Raji (cell line): ENCODE results near the gene COP1.

ENCODE experiments used
- POLR2A ChIP-seq: IDR thresholded peaks from 2 replicates; pipeline ENCODE4 v1.6.1; 2011; ENCODE audit warnings: low read depth, low read length, control low read depth; ENCODE audit not compliant: insufficient read depth

The COP1 gene

DNA sequence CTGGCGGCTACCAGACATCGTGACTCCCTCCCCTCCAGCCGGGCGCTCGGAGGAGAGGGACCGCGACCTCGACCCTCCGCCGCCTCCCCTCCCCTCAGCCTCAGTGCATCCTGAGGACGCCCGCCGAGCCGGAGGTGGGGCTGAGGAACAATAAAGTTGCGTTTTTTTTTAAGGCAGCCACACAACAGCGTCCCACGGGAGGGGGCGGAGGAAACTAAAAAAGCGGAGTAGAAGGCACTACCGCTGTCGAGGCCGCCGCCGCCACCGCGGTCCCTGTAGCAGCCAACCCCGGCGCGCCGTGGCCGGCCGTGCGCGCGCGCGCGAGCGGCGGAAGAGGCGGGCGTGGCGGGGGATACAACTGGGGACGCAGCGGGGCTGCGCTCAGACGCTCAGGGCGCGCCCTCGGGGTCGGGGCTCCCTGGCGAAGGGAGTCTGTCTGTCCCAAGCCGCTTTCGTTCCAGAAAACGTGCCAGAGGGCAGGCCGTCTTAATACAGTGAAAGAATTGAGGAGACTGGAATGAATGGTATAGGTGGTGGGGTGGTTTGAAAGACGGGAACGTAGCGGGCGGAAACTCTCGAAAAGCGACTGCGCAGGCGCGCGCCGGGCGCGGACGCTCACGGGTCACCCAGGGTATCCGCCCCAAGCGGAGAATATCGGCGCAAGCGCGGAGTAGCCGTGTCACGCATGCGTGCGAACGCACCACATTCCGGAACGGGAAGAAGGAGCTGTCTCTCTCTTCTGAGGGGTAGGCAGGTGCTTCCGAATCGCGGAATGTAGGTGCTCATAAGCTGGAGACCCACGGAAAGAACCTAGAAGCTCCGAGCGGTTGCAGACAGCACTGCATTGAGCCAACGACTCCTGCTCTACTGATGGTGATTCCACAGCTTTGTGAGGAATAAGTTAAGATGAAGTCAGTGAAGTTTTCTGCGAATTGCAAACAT, at the start of gene COP1:
COP1 (minus strand) TSS at position 326 of the 942 bp plus-strand sequence; CDS start at position 18, 308 bp downstream.
- TF ChIP-seq POLR2A, result peak; percentile 94

DNA sequence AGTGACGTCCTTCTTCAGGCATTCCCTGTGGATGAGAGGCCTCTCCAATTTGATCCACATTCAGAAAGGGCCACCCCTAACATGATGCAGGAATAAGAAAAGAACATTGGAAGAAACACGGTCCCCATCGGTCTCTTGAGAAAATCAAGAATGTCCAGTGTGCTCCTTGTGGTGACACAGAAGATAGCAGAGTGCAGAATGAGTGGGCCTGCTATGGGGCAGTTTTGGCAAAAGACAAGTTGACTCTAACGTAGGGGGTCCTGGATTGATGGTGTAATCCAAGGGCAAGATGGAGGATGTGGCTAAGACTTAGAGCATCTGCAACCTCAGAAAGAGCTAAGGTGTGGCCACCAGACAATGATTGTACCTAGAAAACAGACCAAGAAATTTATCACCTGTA, 45.1 kb upstream of the COP1 start:
- TF ChIP-seq POLR2A, result no peak

DNA sequence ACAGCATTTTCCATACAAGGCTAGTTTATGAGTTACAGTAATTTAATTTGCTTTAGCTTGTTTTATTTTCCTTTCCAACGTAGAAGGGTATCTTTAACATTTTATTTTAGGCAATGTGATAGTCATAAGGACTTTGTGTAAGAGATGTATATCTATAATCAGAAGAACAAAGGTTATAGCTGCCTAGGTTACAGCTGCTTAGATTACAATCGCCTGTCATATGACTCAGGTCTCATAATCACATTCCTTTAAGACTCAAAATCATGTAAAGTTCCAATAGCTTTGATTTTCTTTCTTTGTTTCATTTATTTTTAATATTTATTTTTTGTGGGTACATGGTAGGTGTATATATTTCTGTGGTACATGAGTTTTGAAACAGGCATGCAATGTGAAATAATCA, 37.8 kb upstream of the COP1 start:
- TF ChIP-seq POLR2A, result no peak

DNA sequence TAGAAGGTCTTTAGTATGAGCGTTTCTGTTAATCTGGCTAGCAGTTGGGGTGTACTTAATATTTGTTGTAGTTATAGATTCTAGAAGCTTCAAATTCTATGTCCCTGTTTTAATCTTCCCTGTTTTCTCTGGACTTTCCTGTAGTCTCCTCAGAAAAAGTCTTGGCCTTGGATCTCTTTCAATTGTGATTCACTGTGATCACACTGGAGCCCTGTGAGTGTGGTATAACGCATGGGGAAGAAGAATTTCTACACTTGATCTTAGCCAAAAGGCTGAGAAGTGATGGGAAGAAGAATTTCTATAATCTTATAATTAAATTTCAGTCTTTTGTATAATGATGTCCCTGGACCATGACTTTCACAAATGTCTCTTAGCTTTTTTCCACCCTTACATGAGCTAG, 36.7 kb upstream of the COP1 start:
- no peak for TF ChIP-seq POLR2A

DNA sequence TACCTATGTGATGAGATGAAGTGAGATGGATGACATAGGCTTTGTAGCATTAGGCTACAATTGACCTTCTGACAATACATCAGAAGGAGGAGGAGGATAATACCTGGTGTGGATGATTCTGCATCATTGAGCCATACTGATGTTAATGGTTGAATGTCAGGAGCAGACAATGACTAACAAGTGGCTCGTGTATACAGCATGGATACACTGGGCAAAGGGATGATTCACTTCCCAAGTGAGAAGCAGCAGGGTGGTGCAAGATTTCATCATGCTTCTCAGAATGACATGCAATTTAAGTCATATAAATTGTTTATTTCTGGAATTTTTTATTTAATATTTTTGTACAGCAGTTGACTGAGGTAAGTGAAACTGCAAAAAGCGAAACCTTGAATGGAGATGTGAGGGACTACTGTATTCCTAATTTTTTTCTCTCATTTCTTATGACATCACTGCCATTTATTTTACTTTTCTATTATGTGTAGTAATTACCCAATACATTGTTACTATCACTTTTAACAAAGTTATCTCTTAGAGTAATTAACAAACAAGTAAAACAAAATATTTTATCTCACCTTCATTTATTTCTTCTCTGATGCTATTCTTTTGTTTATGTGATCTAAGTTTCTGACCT, 34.4 kb upstream of the COP1 start:
- TF ChIP-seq POLR2A, result no peak

DNA sequence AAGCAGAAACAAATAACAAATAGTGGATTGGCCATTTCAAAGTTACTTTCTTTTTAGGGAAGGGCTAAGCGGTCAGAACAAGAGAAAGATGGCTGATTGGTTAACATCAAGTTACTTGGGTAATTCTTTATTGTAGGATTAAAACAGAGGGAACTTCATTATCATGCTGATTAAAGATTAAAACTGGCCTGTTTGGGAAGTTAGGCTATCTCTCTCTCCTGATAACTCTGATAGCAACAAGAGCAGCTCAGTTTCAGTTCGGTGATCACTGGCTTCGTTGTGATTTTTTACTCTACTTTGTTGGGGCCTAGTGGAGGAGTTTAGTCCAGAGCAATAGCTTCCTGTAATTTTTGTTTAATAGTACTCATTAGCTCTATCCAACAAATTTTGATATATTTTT, 20.5 kb upstream of the COP1 start:
- TF ChIP-seq POLR2A, result no peak

DNA sequence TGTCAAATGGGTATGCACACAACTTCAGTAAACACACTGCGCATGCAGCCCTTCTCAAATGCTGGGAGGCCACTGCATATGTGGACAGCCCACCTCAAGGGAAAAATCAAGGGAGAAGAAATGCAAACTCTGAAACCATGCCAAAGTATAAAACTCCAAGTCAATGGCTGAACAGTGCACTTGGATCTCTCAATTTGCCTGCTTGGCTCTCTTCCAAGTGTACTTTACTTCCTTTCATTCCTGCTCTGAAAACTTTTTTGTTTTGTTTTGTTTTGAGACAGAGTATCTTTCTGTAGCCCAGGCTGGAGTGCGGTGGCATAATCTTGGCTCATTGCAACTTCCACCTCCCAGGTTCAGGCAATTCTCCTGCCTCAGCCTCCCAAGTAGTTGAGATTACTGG, 18.8 kb upstream of the COP1 start:
- no peak for TF ChIP-seq POLR2A

DNA sequence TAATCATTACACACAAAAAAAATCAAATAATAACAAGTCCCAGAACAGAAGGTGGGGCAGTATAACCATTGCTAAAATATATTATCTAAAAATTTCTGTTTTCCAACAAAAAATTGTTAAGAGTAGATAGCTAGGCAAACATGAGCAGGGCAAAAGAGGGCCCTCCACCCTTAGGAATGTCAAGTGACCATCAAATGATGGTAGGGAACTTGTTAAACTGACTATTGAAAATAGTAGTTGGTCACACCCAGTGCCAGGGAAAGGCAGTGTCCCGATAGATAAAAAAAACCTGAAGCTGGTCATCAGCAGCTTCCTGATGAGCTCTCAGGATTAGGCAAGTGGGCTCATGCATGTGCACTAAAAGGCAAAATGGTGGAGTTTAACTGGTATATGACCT, 18.4 kb upstream of the COP1 start:
- no peak for TF ChIP-seq POLR2A

DNA sequence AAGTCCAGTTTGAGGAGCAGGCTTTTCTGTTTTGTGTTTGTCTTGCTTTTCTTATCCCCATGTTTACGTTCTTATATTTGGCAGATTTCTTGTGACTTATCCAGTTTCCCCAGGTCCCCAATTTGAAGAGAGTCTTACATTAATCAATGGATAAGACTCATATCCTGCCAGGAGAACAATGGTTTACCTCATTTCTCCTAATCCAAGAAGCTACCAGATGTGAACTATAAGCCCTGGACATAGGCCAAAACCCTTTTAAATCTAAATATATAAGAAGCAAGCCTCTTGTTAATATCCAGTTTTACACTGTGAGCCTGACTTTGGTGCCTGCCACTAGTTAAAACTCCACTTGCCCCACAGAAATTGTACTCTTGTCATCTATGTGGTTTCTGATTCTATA, 15.1 kb upstream of the COP1 start:
- no peak for TF ChIP-seq POLR2A

DNA sequence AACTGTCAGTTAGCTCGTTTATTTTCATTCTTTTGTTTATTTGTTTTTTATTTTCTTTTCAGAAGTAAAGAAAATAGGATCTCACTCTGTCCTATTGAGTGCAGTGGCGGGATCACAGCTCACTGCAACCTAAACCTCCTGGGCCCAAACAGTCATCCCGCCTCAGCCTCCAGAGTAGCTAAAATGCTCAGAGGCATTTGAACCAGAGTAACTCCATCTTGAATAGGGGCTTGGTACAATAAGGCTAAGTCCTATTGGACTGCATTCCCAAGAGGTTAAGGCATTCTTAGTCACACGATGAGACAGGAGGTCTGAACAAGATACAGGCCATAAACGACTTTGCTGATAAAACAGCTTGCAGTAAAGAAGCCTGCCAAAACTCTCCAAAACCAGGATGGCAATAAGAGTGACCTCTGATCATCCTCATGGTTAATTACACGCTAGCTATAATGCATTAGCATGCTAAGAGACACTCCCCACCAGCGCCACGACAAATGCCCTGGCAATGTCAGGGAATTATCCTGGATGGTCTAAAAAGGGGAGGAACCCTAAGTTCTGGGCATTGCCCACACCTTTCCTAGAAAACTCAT, 13.1 kb upstream of the COP1 start:
- TF ChIP-seq POLR2A, result no peak

DNA sequence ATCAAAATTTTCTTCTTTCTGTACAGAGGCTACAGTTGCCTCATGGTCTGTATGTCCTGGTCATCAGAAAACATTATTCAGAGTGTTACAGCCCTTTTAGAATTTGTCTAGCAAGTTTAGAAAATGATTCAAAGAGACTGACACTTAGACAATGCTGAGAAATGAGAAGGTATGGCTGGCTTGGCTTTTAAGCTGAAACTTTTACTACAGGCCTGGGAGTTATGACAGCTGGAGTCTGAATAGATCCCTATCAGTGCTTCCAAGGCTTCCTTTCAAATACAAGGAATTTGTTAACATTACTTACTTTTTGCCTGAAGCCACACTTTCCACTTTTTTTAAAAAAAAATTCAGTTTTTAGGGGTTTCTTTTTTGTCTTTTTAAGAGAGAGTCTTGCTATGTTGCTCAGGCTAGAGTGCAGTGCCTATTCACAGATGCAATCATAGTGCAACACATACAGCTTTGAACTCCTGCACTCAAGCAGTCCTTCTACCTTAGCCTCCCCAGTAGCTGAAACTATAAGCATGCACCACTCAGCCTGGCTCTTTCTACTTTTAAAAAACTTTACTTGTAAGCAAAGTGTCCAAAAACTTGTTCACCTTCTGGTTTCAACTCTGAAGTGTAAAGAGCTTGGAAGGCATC, 10.5 kb upstream of the COP1 start:
- no peak for TF ChIP-seq POLR2A

DNA sequence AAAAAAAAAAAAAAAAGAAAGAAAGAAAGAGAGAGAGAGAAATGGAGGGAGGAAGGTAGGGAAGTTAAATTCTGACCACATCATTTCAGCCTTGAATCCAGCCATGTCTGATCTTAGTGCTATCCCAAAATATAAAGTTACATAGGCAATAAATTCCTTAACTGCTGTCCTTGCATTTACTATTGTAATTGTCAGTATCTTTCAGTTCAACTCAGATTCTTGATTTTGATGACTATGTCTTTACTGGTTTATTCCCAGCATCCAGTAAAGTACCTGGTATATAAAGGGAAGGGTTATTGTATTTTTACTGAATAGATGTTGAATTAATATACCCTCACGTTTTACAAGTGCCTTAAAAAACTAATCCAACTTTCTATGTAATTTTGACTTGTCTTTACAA, 8.9 kb upstream of the COP1 start:
- no peak for TF ChIP-seq POLR2A

DNA sequence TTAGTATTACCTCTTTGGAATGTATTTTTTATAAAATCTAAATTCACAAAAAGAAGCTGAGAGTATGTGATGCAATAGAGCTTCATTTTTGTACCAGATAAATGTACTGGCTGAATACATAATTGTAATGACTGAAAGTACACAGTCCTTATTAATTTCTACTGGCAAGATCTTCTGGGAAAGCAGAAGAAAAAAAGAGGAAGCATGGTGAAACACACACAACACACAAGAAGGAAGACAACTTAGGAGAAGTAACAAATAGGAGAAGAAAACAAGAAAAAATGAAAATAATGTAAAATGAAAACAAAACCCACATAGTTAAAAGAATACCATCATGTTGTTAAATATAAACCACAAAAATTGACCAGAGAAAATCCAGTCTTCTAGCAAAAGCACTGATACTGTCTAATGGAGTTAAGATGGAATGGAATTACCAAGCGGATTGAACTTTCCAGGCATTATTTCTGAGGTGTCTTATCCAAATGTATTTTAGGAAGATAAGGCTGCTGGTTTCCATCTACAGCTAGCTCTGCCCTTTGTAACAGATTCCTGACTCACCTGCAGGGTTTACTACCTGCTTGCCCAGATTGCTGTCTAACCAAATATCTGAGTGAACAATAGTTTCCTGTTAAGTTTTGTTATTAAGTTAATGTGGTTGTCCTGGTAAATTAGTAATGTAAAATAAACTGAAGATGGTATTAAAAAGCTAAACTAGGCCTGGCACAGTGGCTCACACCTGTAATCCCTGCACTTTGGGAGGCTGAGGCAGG, 4.5 kb upstream of the COP1 start:
- TF ChIP-seq POLR2A, result no peak

DNA sequence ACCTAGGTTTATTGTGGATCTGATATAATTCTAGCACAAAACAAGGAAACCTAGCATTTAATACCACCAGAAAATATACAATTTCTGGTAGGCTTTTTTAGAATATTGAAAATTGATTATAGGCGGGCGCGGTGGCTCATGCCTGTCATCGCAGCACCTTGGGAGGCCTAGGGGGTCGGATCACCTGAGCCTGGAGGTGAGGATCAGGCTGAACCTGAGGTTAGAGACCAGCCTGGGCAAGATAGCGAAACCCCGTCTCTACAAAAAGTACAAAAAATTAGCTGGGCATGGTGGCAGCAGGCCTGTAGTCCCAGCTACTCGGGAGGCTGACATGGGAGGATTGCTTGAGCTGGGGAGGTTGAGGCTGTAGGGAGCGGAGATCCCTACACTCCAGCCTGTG, 948 bp upstream of the COP1 start:
- no peak for TF ChIP-seq POLR2A
